ENCODE results near the gene GASK1A. TPM values are rescaled to one million over a fixed set of nuclear protein-coding genes. Genes with fewer than 3 reads are reported as not detected.

The GASK1A gene
- total RNA-seq, 1 experiment from 2014 or later = 1.9 TPM

DNA sequence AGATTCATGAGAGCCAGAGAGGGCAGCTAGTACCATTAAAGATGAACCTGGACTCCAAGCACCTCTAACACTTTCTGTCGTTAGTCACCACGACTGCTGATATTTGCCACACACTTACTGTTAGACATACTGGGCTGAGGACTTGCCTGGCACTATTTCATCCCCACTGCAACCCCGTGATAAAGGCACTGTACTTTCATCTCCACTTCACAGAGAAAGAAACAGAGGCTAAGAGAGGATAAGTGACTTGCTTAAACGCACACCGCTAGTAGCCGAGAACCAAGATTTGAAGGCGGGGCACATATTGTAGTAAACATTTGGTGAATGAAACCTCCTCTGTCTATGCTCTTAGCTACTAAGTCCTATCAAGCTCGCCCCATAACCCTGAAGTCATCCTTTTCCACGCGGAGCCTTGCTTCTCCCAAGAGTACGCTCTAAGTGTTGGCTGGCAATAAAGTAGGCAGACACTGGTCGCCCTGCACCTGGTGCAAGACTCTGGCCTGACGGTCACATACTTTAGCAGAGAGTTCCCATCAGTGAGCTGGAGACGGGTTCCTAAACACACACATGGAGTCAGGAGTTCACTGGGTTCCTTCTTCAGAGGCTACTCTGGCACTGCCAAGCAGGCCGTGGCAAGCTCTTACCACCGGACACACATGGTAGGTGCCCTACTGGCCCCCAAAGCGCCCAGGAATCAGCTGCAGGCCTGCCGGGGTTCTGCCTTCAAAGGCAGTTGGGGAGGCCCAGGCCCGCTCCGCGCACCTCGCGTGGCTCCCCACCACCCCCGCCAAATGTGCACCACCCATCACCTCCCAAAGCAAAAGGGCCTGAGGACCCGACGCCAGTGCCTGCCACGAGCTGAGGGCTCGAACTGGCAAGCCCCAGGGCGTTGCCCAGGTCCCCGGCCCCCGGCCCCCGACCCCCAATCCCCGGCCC is 125.8 kb downstream of the GASK1A start:
- H3F3A ChIP-seq (ENCODE audit: low read length, unreplicated experiment) = no peaks in the 10 kb centered on the region
- H3K4me2 ChIP-seq (ENCODE audit: low read length) = peak overlapping the region; percentile 96
- no peak overlapping the region for H2AFZ ChIP-seq (ENCODE audit: low read length)
- ATAC-seq (peak; percentile 10), DNase-seq (no peak)
- H4K20me1 ChIP-seq (ENCODE audit: low read length) = no peaks in the 10 kb centered on the region
- H3K27me3 ChIP-seq (ENCODE audit: low read length) = no peaks in the 10 kb centered on the region
- intact Hi-C loops (cut with micrococcal nuclease) = no loop called here
- no TSS peak for BruUV-seq (replicated peaks)
- POLR2A ChIA-PET (ENCODE audit: unreplicated experiment) = no interaction called here
- peaks cover 14% of the 10 kb centered on the region for H3K4me1 ChIP-seq (ENCODE audit: insufficient read depth, low read length)
- no peak for TF ChIP-seq EZH2phosphoT487 (IDR thresholded peaks at IDR 0.05; ENCODE audit: borderline replicate concordance, low read length)
- TF ChIP-seq, protein P1, sequence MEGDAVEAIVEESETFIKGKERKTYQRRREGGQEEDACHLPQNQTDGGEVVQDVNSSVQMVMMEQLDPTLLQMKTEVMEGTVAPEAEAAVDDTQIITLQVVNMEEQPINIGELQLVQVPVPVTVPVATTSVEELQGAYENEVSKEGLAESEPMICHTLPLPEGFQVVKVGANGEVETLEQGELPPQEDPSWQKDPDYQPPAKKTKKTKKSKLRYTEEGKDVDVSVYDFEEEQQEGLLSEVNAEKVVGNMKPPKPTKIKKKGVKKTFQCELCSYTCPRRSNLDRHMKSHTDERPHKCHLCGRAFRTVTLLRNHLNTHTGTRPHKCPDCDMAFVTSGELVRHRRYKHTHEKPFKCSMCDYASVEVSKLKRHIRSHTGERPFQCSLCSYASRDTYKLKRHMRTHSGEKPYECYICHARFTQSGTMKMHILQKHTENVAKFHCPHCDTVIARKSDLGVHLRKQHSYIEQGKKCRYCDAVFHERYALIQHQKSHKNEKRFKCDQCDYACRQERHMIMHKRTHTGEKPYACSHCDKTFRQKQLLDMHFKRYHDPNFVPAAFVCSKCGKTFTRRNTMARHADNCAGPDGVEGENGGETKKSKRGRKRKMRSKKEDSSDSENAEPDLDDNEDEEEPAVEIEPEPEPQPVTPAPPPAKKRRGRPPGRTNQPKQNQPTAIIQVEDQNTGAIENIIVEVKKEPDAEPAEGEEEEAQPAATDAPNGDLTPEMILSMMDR (conservative IDR thresholded peaks at IDR 0.05; ENCODE audit: low read depth, low read length) = no peak
- TF ChIP-seq EZH2 (IDR thresholded peaks at IDR 0.05; ENCODE audit: low read length, unreplicated experiment) = no peak
- CTCF ChIA-PET = no interaction called here
- no peak overlapping the region for H3K27ac ChIP-seq (ENCODE audit: low read length)
- no peaks in the 10 kb centered on the region for H3K9me3 ChIP-seq (ENCODE audit: low read length)
- peak overlapping the region; percentile 86; the same call in 1 of the 2 replicates for H3K9ac ChIP-seq (ENCODE audit: low read length)
- H3K9me2 ChIP-seq (replicated peaks; ENCODE audit: low read length) = no peaks in the 10 kb centered on the region
- peaks cover 53% of the 10 kb centered on the region for H3K79me2 ChIP-seq (ENCODE audit: low read length)
- peak overlapping the region; percentile 91 for H3K4me3 ChIP-seq (ENCODE audit: low read length)
- H3K36me3 ChIP-seq (ENCODE audit: low read depth, low read length) = no peaks in the 10 kb centered on the region

DNA sequence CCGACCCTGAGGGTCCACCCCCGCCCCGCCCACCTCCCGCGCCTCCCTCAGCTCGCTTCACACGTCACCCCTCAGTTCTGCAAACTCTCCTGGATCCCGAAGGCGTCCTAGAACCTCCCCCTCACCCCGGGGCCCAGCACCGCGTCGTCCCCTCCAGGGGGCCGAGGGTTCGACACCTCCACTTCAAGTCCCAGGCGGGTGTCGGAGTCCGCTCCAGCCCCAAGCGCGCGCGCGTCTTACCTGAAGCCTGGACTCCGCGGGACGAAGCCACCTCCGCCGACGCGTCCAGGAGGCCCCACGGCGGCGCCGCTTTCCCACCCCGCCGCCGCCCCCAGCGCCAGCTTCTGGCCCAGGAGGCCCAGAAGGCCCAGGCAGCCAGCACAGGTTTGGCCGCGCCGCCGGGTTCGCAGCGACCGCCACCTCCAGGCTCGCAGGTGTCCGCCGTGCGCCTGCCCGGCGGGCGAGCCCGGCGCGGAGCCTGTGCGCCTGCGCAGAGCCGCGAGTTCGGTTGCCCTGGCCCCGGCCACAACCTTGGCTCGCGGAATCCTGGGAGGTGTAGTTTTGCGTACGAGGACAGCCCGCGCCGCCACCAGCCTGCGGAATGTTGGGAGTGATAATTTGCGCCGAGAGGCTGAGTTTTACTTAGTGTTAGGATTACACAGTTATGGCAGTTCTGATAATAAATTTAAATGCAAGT is 126.6 kb downstream of the GASK1A start, which contains the start of gene POMGNT2:
TSS of gene POMGNT2 (minus strand) at position 484 of the 697 bp plus-strand sequence. CDS start 24,648 bp downstream, outside the sequence.
- BruUV-seq (replicated peaks) = no TSS peak

More for the DNA sequence above, 126.6 kb downstream of the GASK1A start, which contains the start of gene POMGNT2:
- Histone ChIP-seq H3K9me2 (replicated peaks; ENCODE audit: low read length) (no peaks in the 10 kb centered on the region), H3K27me3 (ENCODE audit: low read length) (no peaks in the 10 kb centered on the region), H4K20me1 (ENCODE audit: low read length) (no peaks in the 10 kb centered on the region), H3K27ac (ENCODE audit: low read length) (no peak within 1 kb of the TSS), H3K4me1 (ENCODE audit: insufficient read depth, low read length) (peaks cover 14% of the 10 kb centered on the region), H3K79me2 (ENCODE audit: low read length) (peaks cover 48% of the 10 kb centered on the region), H3K9me3 (ENCODE audit: low read length) (no peaks in the 10 kb centered on the region), H3K4me3 (ENCODE audit: low read length) (peak within 1 kb of the TSS; percentile 91), H3K4me2 (ENCODE audit: low read length) (peak within 1 kb of the TSS; percentile 96), H3F3A (ENCODE audit: low read length, unreplicated experiment) (no peaks in the 10 kb centered on the region), H3K9ac (ENCODE audit: low read length) (peak within 1 kb of the TSS; percentile 86), H2AFZ (ENCODE audit: low read length) (peak within 1 kb of the TSS; percentile 99), H3K36me3 (ENCODE audit: low read depth, low read length) (no peaks in the 10 kb centered on the region)
- TF ChIP-seq EZH2 (IDR thresholded peaks at IDR 0.05; ENCODE audit: low read length, unreplicated experiment) (no peak), EZH2phosphoT487 (IDR thresholded peaks at IDR 0.05; ENCODE audit: borderline replicate concordance, low read length) (no peak)
- TF ChIP-seq, protein P1 (conservative IDR thresholded peaks at IDR 0.05; ENCODE audit: low read depth, low read length) = no peak
- intact Hi-C loops (cut with micrococcal nuclease) = loop anchor here (1.0 kb wide), 1 partner anchor 360 kb away; no protein-coding TSS in a partner anchor
- DNase-seq (peak; percentile 96), ATAC-seq (peak; percentile 97)
- CTCF ChIA-PET = no interaction called here
- POLR2A ChIA-PET (ENCODE audit: unreplicated experiment) = no interaction called here
